Caco-2 (cell line): ENCODE measurements around the gene CCDC28A. TPM values are rescaled to one million over a fixed set of nuclear protein-coding genes. Genes with fewer than 3 reads are reported as not detected.

ENCODE experiments used
- BruUV-seq: library from RNA; stranded (reverse); fragments of 400-500 nt; replicated peaks from 2 replicates; lab custom pipeline; 2021; lab: Mats Ljungman, UMichigan
- CTCF ChIA-PET: fragments of 300-600 bp; sonication (Branson Sonifier 250); formaldehyde crosslinking; loops from one replicate; lab custom pipeline; 2022; ENCODE audit warnings: antibody characterized with exemption; lab: Charles Lee
- POLR2A ChIA-PET: fragments of 300-600 bp; sonication (Branson Sonifier 250); formaldehyde crosslinking; loops from one replicate; lab custom pipeline; 2022; ENCODE audit warnings: antibody characterized with exemption; lab: Charles Lee
- DNase-seq, 2 experiments: peaks; one replicate each; pipeline versions ENCODE4 v3.0.0 to v3.0.0-alpha.2; 2020 to 2022
- H3K27me3 ChIP-seq: replicated peaks from 2 replicates; pipeline ENCODE4 v1.6.0; 2011; ENCODE audit warnings: low read length; ENCODE audit not compliant: control insufficient read depth, insufficient read depth
- H3K36me3 ChIP-seq: 2 replicates; pipeline ENCODE4 v1.5.1; 2011; ENCODE audit warnings: low read length; ENCODE audit not compliant: control insufficient read depth, insufficient read depth
- H3K4me1 ChIP-seq: fragments of 250-450 bp; sonication (Bioruptor Pico); 2 replicates; pipeline ENCODE4 v1.5.1; 2020; ENCODE audit warnings: mild to moderate bottlenecking
- H3K4me3 ChIP-seq: 2 replicates; pipeline ENCODE4 v1.5.1; 2011; ENCODE audit warnings: low read depth, mild to moderate bottlenecking, control low read depth, low read length
- H3K9me3 ChIP-seq: fragments of 250-450 bp; sonication (Bioruptor Pico); 2 replicates; pipeline ENCODE4 v1.5.1; 2020; ENCODE audit warnings: mild to moderate bottlenecking, moderate library complexity
- H3K27ac Mint-ChIP-seq: one replicate; pipeline ENCODE4 v1.8.0; 2022; ENCODE audit warnings: mixed read lengths; ENCODE audit not compliant: unreplicated experiment
- H3K27me3 Mint-ChIP-seq: one replicate; pipeline ENCODE4 v1.8.0; 2022; ENCODE audit warnings: mixed read lengths; ENCODE audit not compliant: insufficient read depth, unreplicated experiment
- H3K36me3 Mint-ChIP-seq: one replicate; pipeline ENCODE4 v1.8.0; 2022; ENCODE audit warnings: mild to moderate bottlenecking, mixed read lengths; ENCODE audit not compliant: insufficient read depth, unreplicated experiment
- H3K4me1 Mint-ChIP-seq: one replicate; pipeline ENCODE4 v1.8.0; 2022; ENCODE audit warnings: low read depth, mixed read lengths; ENCODE audit not compliant: unreplicated experiment
- H3K4me3 Mint-ChIP-seq: one replicate; pipeline ENCODE4 v1.8.0; 2022; ENCODE audit warnings: mild to moderate bottlenecking, moderate library complexity, mixed read lengths; ENCODE audit not compliant: unreplicated experiment
- H3K9me3 Mint-ChIP-seq: one replicate; pipeline ENCODE4 v1.8.0; 2022; ENCODE audit warnings: mixed read lengths; ENCODE audit not compliant: unreplicated experiment
- intact Hi-C: fragments of 100-400 bp; cut with micrococcal nuclease; formaldehyde crosslinking; loops from one replicate; pipeline ENCODE4 v1.10.0; 2022; ENCODE audit not compliant: unreplicated experiment
- total RNA-seq: library from RNA; stranded (reverse); gene quantifications from 2 replicates; pipeline ENCODE4 v1.2.3, GENCODE V29; 2022
- TF ChIP-seq, protein P1 (sequence below), 2 experiments: fragments of 200-600 bp in 1 of 2; IDR thresholded peaks; 1 replicate in 1 of 2; 2 replicates in 1 of 2; pipeline versions ENCODE4 v1.5.1 to v1.8.0; 2011 to 2022; ENCODE audit warnings: antibody characterized with exemption in 1 of 2, control low read depth in 1 of 2, inconsistent platforms in 1 of 2, low read depth in 1 of 2, low read length in 1 of 2, mild to moderate bottlenecking in 1 of 2, moderate library complexity in 1 of 2; ENCODE audit not compliant: insufficient read depth in 1 of 2, severe bottlenecking in 1 of 2, unreplicated experiment in 1 of 2

Gene CCDC28A
- total RNA-seq, 1 experiment from 2014 or later = 10.8 TPM

DNA sequence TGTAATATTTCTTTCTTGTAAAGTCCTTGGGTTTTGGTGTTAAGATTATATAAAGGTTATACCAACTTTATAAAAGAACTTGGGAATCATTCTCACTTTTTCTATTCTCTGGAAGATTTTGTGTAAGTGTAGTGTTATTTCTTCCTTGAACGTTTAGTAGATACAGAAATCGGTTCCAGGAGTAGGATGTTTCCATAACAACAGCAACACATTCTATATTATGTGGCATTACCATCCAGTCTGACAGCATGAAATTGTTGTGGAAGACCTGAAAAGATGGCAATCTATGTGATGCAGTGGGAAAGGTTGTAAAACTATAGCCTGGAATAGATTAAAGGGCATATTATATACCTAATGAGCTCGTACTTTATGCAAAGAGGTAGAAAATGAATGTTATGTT, 36.1 kb downstream of the CCDC28A start:
- Histone ChIP-seq H3K4me3 (no peak overlapping the region), H3K4me1 (peaks cover 21% of the 10 kb centered on the region), H3K9me3 (no peaks in the 10 kb centered on the region), H3K36me3 (no peaks in the 10 kb centered on the region), H3K27me3 (no peaks in the 10 kb centered on the region)
- no TSS peak for BruUV-seq
- DNase-seq = no peak
- intact Hi-C loops = loop anchor here (10.0 kb wide), 1 partner anchor 395 kb away; no protein-coding TSS in a partner anchor
- ChIA-PET CTCF (no interaction called here), POLR2A (no interaction called here)
- TF ChIP-seq, protein P1, sequence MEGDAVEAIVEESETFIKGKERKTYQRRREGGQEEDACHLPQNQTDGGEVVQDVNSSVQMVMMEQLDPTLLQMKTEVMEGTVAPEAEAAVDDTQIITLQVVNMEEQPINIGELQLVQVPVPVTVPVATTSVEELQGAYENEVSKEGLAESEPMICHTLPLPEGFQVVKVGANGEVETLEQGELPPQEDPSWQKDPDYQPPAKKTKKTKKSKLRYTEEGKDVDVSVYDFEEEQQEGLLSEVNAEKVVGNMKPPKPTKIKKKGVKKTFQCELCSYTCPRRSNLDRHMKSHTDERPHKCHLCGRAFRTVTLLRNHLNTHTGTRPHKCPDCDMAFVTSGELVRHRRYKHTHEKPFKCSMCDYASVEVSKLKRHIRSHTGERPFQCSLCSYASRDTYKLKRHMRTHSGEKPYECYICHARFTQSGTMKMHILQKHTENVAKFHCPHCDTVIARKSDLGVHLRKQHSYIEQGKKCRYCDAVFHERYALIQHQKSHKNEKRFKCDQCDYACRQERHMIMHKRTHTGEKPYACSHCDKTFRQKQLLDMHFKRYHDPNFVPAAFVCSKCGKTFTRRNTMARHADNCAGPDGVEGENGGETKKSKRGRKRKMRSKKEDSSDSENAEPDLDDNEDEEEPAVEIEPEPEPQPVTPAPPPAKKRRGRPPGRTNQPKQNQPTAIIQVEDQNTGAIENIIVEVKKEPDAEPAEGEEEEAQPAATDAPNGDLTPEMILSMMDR (IDR thresholded peaks at IDR 0.05; ENCODE audit: insufficient read depth in 1 of 2, low read depth in 1 of 2, low read length in 1 of 2, severe bottlenecking in 1 of 2, unreplicated experiment in 1 of 2) = no peak
- no peaks in the 10 kb centered on the region for H3K36me3 Mint-ChIP-seq
- H3K4me3 Mint-ChIP-seq = no peak overlapping the region
- H3K27ac Mint-ChIP-seq = no peak overlapping the region
- H3K27me3 Mint-ChIP-seq = no peaks in the 10 kb centered on the region
- no peaks in the 10 kb centered on the region for H3K9me3 Mint-ChIP-seq
- peaks cover 11% of the 10 kb centered on the region for H3K4me1 Mint-ChIP-seq

DNA sequence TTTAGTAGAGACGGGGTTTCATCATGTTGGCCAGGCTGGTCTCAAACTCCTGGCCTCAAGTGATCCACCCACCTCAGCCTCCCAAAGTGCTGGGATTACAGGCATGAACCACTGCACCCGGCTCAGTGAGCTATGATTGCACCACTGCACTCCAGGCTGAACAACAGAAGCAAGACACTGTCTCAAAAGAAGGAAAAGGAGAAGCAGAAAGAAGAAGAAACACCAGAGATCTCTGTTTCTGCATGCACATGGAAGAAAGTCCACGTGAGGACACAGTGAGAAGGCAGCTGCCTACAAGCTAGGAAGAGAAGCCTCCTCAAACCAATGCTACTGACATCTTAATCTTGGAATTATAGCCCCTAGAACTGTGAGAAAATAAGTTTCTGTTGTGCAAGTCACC, 38.3 kb downstream of the CCDC28A start:
- ChIA-PET CTCF (no interaction called here), POLR2A (no interaction called here)
- BruUV-seq = no TSS peak
- no peak for DNase-seq
- H3K27me3 ChIP-seq = no peaks in the 10 kb centered on the region
- Mint-ChIP-seq H3K4me1 (peaks cover 14% of the 10 kb centered on the region), H3K4me3 (no peak overlapping the region), H3K27me3 (no peaks in the 10 kb centered on the region), H3K36me3 (no peaks in the 10 kb centered on the region), H3K9me3 (no peaks in the 10 kb centered on the region), H3K27ac (no peak overlapping the region)
- H3K9me3 ChIP-seq = no peaks in the 10 kb centered on the region
- TF ChIP-seq, protein P1 (IDR thresholded peaks at IDR 0.05; ENCODE audit: insufficient read depth in 1 of 2, low read depth in 1 of 2, low read length in 1 of 2, severe bottlenecking in 1 of 2, unreplicated experiment in 1 of 2) = no peak
- intact Hi-C loops = loop anchor here (10.0 kb wide), 1 partner anchor 393 kb away; no protein-coding TSS in a partner anchor
- no peaks in the 10 kb centered on the region for H3K36me3 ChIP-seq
- no peak overlapping the region for H3K4me3 ChIP-seq
- peaks cover 24% of the 10 kb centered on the region for H3K4me1 ChIP-seq

DNA sequence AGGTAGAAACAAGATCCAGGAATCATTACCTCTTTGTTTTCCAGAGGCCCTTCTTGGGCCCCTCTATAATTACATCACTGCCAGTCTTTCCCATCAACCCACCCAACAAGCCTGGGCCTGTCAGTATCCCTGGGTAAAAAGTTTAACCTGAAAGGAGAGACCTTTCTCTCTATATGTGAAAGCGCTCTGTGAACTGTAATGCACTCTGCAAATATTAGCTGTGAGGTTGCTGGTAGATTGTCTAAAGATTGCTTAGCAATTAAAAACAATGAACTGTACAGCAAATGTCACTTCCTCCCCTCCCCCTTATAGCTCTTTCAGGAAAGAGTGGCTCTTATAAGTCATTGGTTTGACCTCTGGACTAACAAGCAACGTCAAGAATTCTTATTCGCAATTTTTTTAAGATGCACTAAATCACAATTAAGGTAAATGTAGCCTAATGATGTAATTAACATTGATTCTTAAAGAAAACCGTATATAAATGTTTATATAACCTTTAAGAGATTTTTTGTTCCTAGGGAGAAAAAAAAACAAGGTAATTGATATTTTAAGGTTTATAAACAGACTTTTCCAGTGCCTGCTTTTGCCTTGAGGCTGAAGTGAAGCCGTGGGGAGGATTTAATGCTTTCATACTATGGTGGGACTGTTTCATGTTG, 40.7 kb downstream of the CCDC28A start:
- intact Hi-C loops = loop anchor here (10.0 kb wide), 1 partner anchor 390 kb away; no protein-coding TSS in a partner anchor
- H3K4me1 ChIP-seq = peaks cover 43% of the 10 kb centered on the region
- H3K27me3 ChIP-seq = no peaks in the 10 kb centered on the region
- no peaks in the 10 kb centered on the region for H3K9me3 ChIP-seq
- Mint-ChIP-seq H3K36me3 (peaks cover 5% of the 10 kb centered on the region), H3K9me3 (no peaks in the 10 kb centered on the region), H3K4me1 (peaks cover 34% of the 10 kb centered on the region), H3K27me3 (no peaks in the 10 kb centered on the region), H3K4me3 (no peak overlapping the region), H3K27ac (no peak overlapping the region)
- no TSS peak for BruUV-seq
- POLR2A ChIA-PET = no interaction called here
- CTCF ChIA-PET = no interaction called here
- peak; percentile 7 to 59 for DNase-seq
- H3K36me3 ChIP-seq = no peaks in the 10 kb centered on the region
- no peak overlapping the region for H3K4me3 ChIP-seq
- TF ChIP-seq, protein P1 (IDR thresholded peaks at IDR 0.05; ENCODE audit: insufficient read depth in 1 of 2, low read depth in 1 of 2, low read length in 1 of 2, severe bottlenecking in 1 of 2, unreplicated experiment in 1 of 2) = no peak
